Sigmoid colon (tissue), 3 donors: Measurements from ENCODE around the gene CALML3.

Experiments
- CTCF ChIP-seq, 4 experiments: fragments of 450-650 bp in 3 of 4; fragments of 200-600 bp in 1 of 4; IDR thresholded peaks; one replicate each; pipeline ENCODE4 v1.5.1; 2016 to 2019; ENCODE audit warnings: antibody characterized with exemption in 4 of 4, mild to moderate bottlenecking in 3 of 4, moderate library complexity in 2 of 4
- POLR2A ChIP-seq, 2 donors: fragments of 450-650 bp; IDR thresholded peaks; one replicate each; pipeline ENCODE4 v1.6.1; 2016; ENCODE audit warnings: antibody characterized with exemption in 2 of 2, mild to moderate bottlenecking in 2 of 2, moderate library complexity in 2 of 2

- TF ChIP-seq POLR2A (IDR thresholded peaks at IDR 0.05) (no peak), CTCF (IDR thresholded peaks at IDR 0.05) (no peak)
Observed at GRCh38 chr10:5485948-5486852, 38.6 kb upstream of the CALML3 start.
